Measurements from ENCODE around the gene NTF4. TPM values are rescaled to one million over a fixed set of nuclear protein-coding genes. Genes with fewer than 3 reads are reported as not detected.
"Not testable (repeated sequence)": the region's sequence is repeated elsewhere in the genome, so short reads cannot be mapped to it uniquely, and the experiment has no call there.

NTF4 gene
- total and polyA plus RNA-seq, 9 donors: 0.13 to 0.46 (median 0.25) TPM; not detected in 5

DNA sequence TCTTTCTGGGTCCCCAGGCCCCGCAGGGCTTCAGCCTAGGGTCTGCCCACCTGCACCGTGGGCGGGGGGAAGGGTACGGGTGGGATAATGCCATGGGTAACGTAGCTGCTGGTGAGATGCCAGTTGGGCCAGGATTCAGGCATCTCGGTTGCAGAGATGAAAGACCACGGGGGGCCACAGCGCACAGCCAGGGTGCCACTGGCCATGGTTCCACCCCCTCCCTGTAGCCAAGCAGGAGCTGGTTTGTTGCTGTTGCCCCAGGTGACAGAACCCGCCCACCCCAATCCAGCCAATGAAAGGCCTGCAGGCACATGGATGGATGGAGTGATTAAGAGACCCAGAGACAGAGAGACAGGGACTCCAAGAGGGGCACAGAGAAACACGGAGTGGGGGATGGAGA lies 6.1 kb downstream of the NTF4 start:
- WGBS, 3 donors: 29 to 46% (median 45%) methylated on average over 10 of the region's 10 CpGs
- Histone ChIP-seq H3K27ac (no peak overlapping the region), H3K27me3 (no peaks in the 10 kb centered on the region), H3K9me3 (no peaks in the 10 kb centered on the region), H3K4me1 (ENCODE audit: insufficient read depth) (peaks cover 2% of the 10 kb centered on the region), H3K4me3 (no peak overlapping the region), H3K36me3 (no peaks in the 10 kb centered on the region)
- intact Hi-C loops (cut with DNase I): no loop called here
- no peak for DNase-seq
- TF ChIP-seq EP300 (IDR thresholded peaks at IDR 0.05) (no peak), CTCF (IDR thresholded peaks at IDR 0.05) (no peak), POLR2A (IDR thresholded peaks at IDR 0.05) (no peak)

- WGBS, 3 donors: 2 to 6% (median 3%) methylated on average over 38 of the region's 38 CpGs
- Histone ChIP-seq H3K36me3 (no peaks in the 10 kb centered on the region), H3K9me3 (no peaks in the 10 kb centered on the region), H3K27ac (no peak within 1 kb of the TSS), H3K4me3 (peak within 1 kb of the TSS; percentile 33), H3K4me1 (ENCODE audit: insufficient read depth) (peaks cover 2% of the 10 kb centered on the region), H3K27me3 (no peaks in the 10 kb centered on the region)
- intact Hi-C loops (cut with DNase I): no loop called here
- TF ChIP-seq POLR2A (IDR thresholded peaks at IDR 0.05) (no peak), EP300 (IDR thresholded peaks at IDR 0.05) (no peak), CTCF (IDR thresholded peaks at IDR 0.05) (no peak)
- peak; percentile 56 to 79 (median 72) for DNase-seq
Measured at GRCh38 chr19:49057636-49058234, 6.9 kb downstream of the NTF4 start, which contains the start of gene CGB7. Gene CGB7 (minus strand): TSS chr19:49057749. CDS start chr19:49055375, 2,374 bp downstream.

DNA sequence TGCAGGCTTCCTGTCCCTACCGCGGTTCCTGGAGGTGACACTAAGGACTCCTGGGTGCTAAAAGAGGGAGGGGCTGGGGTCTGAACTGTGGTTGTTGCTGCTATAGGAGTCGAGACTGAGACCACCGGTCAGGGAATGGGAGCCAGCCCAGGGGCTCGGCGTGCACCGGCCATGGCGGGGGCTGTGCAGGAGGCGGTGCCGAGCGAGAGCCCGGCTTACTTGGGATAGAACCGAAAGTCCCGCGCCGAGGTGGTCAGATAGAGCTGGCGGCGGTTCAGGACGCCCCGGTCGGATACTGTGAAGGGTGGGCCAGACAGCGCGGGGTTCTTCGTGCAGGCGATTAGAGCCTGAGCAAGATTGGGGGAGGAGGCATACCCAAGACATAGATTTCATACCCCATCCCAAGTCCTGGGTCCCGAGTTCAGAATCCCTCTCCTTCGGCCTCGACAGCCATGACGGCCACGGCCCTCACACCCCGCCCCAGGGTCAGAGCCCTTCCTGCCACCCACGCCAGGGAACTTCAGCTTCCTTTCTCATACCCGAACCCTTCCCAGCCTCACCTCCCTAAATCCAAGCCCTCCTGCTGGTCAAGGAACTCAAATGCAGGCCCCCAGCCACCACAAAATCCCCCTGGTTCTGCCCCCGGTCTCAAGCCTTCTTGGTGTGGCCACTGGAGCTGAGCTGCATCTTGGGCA lies 7.6 kb downstream of the NTF4 start:
- DNase-seq: peak in 1 of 5 donors; percentile 47
- H3K36me3 ChIP-seq; H3K27ac ChIP-seq; H3K27me3 ChIP-seq; H3K4me1 ChIP-seq (ENCODE audit: insufficient read depth); H3K9me3 ChIP-seq; intact Hi-C loops (cut with DNase I): not testable (repeated sequence)
- WGBS, 3 donors: 2 to 7% (median 3%) methylated on average over 19 to 34 of the region's 34 CpGs
- H3K4me3 ChIP-seq: peak overlapping the region; percentile 33

GRCh38 chr19:49056101-49056901 lies 8.3 kb downstream of the NTF4 start:
- H3K4me1 ChIP-seq (ENCODE audit: insufficient read depth): peaks cover 2% of the 10 kb centered on the region
- no peaks in the 10 kb centered on the region for H3K27me3 ChIP-seq
- 0% methylated on average over 54 to 63 of the region's 63 CpGs for WGBS, 3 donors
- intact Hi-C loops (cut with DNase I): no loop called here
- H3K27ac ChIP-seq: no peak overlapping the region
- H3K36me3 ChIP-seq: no peaks in the 10 kb centered on the region
- H3K4me3 ChIP-seq: peak overlapping the region; percentile 33
- DNase-seq: peak; percentile 23 to 65 (median 50)
- no peaks in the 10 kb centered on the region for H3K9me3 ChIP-seq
- peak in 1 of 3 donors; percentile 17 for TF ChIP-seq CTCF (IDR thresholded peaks at IDR 0.05)
- TF ChIP-seq POLR2A (IDR thresholded peaks at IDR 0.05): no peak

DNA sequence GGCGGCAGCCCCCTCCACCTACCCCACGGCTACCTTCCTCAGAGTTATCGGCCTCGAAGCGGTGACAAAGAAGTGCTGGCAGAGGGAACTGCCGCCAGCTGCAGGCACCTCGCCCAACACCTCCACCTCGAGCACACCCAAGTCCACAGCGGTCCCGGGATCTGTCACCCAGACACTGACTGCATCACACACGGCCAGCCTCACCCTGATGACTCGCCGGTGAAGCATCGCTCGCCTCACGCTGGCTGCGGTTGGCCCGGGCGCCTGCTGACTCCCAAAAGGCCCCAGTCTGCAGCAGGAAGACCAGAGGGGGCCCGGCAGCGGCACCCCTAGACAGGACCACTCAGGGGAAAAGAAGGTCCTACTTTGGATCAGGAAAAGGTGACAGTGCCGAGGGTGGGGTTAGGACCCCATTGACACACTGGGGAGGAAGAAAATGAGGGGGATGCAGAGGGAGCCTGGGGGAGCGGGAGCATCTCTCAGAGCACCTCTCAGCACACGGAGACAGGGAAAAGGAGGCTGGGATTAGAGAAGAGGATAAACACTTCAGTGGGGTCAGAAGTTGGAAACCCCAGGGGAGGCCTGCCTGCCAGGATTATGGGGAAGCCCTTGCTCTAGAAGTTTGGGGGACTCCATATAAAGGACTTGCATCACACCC lies 14.1 kb downstream of the NTF4 start:
- H3K36me3 ChIP-seq; H3K4me3 ChIP-seq; H3K9me3 ChIP-seq; H3K27ac ChIP-seq; H3K4me1 ChIP-seq (ENCODE audit: insufficient read depth); H3K27me3 ChIP-seq; DNase-seq; intact Hi-C loops (cut with DNase I): not testable (repeated sequence)
- WGBS, 3 donors: 71 to 78% (median 76%) methylated on average over 24 of the region's 24 CpGs

GRCh38 chr19:49049834-49050233 lies 14.8 kb downstream of the NTF4 start:
- 69 to 83% (median 71%) methylated on average over 3 of the region's 4 CpGs for WGBS, 3 donors
- H3K27ac ChIP-seq; DNase-seq; intact Hi-C loops (cut with DNase I); H3K4me1 ChIP-seq (ENCODE audit: insufficient read depth); H3K9me3 ChIP-seq; H3K27me3 ChIP-seq; H3K36me3 ChIP-seq; H3K4me3 ChIP-seq: not testable (repeated sequence)

GRCh38 chr19:49049011-49049410 lies 15.6 kb downstream of the NTF4 start, which contains the start of gene CGB8:
Gene CGB8 (minus strand): TSS chr19:49049111. CDS start chr19:49048739, 372 bp downstream.
- intact Hi-C loops (cut with DNase I); H3K4me1 ChIP-seq (ENCODE audit: insufficient read depth): not testable (repeated sequence)

More at GRCh38 chr19:49049011-49049410, 15.6 kb downstream of the NTF4 start, which contains the start of gene CGB8:
- DNase-seq, H3K27ac ChIP-seq, H3K27me3 ChIP-seq, H3K4me3 ChIP-seq, H3K9me3 ChIP-seq, H3K36me3 ChIP-seq: not testable (repeated sequence)
- WGBS, 3 donors: 59 to 72% (median 70%) methylated on average over 6 to 12 of the region's 12 CpGs

Measured in ovary (tissue), 9 donors.